K562 (cell line): ENCODE results near the gene FCGBP. TPM values are rescaled to one million over a fixed set of nuclear protein-coding genes. Genes with fewer than 3 reads are reported as not detected.

Source experiments
- ZNF318 ChIP-seq, 2 experiments: fragments of 450-650 bp; IDR thresholded peaks; 2 replicates each; pipeline ENCODE4 v1.6.1; 2016; ENCODE audit warnings: mild to moderate bottlenecking in 2 of 2, borderline replicate concordance in 1 of 2, low read depth in 1 of 2, moderate library complexity in 1 of 2
- polyA plus RNA-seq, 8 experiments: library from polyadenylated mRNA; depleted of rRNA in 4 of 8; stranded (reverse) in 5 of 8; unstranded in 3 of 8; fragments of >200 nt; fragmentation: Nextera tagmentation in 2 of 8; fragmentation: Illumina TruSeq in 1 of 8; extraction: Ambion mirVana in 2 of 8; extraction: Trizol in 1 of 8; gene quantifications; 2 replicates each; pipeline versions ENCODE4 v1.2.1 to v1.2.3, GENCODE V29; 2011 to 2014; ENCODE audit warnings: inconsistent platforms in 1 of 8, missing spikeins in 1 of 8
- total RNA-seq, 7 experiments: library from RNA; depleted of rRNA in 6 of 7; stranded (reverse); fragments of >200 nt in 6 of 7; fragmentation: Illumina TruSeq in 2 of 7; extraction: Trizol in 2 of 7; gene quantifications; 2 replicates each; pipeline versions ENCODE4 v1.2.1 to v1.2.3, GENCODE V29; 2011 to 2021; ENCODE audit warnings: low replicate concordance in 1 of 7

Gene FCGBP
- total and polyA plus RNA-seq, 9 of the 15 experiments (the other 6 are each of a cell fraction or from before 2014, with no cell fraction given): 0.01 to 1.5 (median 0.13) TPM; not detected in 4

- no peak for TF ChIP-seq ZNF318 (IDR thresholded peaks at IDR 0.05; ENCODE audit: borderline replicate concordance in 1 of 2, low read depth in 1 of 2)
Observed at GRCh38 chr19:39983695-39984300, 49.4 kb upstream of the FCGBP start (continued).
